ENCODE data around the gene PAQR9. TPM values are rescaled to one million over a fixed set of nuclear protein-coding genes. Genes with fewer than 3 reads are reported as not detected.

Gene PAQR9
- total RNA-seq, 1 experiment from 2014 or later, result 0.17 TPM

GRCh38 chr3:142926368-142926944 lies 37.0 kb downstream of the PAQR9 start:
- RAD21 ChIA-PET (ENCODE audit: low non-redundant PET in 1 of 2, low total read pairs in 2 of 2, uncharacterized antibody in 2 of 2, unreplicated experiment in 2 of 2), result no interaction called here
- H3K4me2 ChIP-seq (ENCODE audit: low read length), result no peak overlapping the region
- H3K27me3 ChIP-seq (ENCODE audit: insufficient read depth, low read length), result no peaks in the 10 kb centered on the region
- H3K4me3 ChIP-seq (replicated peaks in 1 of 2; ENCODE audit: low read depth in 1 of 2, low read length in 2 of 2), result no peak overlapping the region
- POLR2A ChIA-PET, result no interaction called here
- peaks cover 0 to 5% of the 10 kb centered on the region in 2 experiments; a peak in 1 of 4 replicates for H3K9me3 ChIP-seq (ENCODE audit: control insufficient read depth in 1 of 2, insufficient read depth in 1 of 2, low read depth in 1 of 2, low read length in 2 of 2)
- H3K36me3 ChIP-seq (ENCODE audit: control insufficient read depth in 1 of 2, insufficient read depth in 2 of 2, low read length in 2 of 2), result no peaks in the 10 kb centered on the region
- DNase-seq (ENCODE audit: low read depth, low spot score), result no peak
- no peak for ATAC-seq
- intact Hi-C loops (cut with micrococcal nuclease), result loop anchor here (5.0 kb wide), 1 partner anchor 339 kb away; no protein-coding TSS in a partner anchor
- H3K9me2 ChIP-seq (ENCODE audit: insufficient read depth), result no peaks in the 10 kb centered on the region
- H4K20me1 ChIP-seq (ENCODE audit: insufficient read depth), result no peaks in the 10 kb centered on the region
- no TSS peak for BruUV-seq (replicated peaks)
- no peak overlapping the region for H3K27ac ChIP-seq (ENCODE audit: low read depth, low read length)
- TF ChIP-seq ZFX (IDR thresholded peaks at IDR 0.05), result no peak
- TF ChIP-seq CEBPB (IDR thresholded peaks at IDR 0.05; ENCODE audit: low read depth), result no peak
- no peak for TF ChIP-seq JUND (IDR thresholded peaks at IDR 0.05)
- TF ChIP-seq FOSL1 (IDR thresholded peaks at IDR 0.05; ENCODE audit: low read depth), result no peak
- no peak for TF ChIP-seq SP1 (IDR thresholded peaks at IDR 0.05; ENCODE audit: low read depth)
- peaks cover 0 to 4% of the 10 kb centered on the region in 2 experiments; a peak in 1 of 4 replicates for H3K4me1 ChIP-seq (ENCODE audit: control insufficient read depth in 1 of 2, insufficient read depth in 2 of 2, low read length in 2 of 2)
- H3K79me2 ChIP-seq (ENCODE audit: insufficient read depth, low read length), result no peaks in the 10 kb centered on the region
- no peak overlapping the region for H3K9ac ChIP-seq (ENCODE audit: low read length)
- CTCF ChIA-PET, result no interaction called here
- H2AFZ ChIP-seq (ENCODE audit: low read depth, low read length, poor library complexity, severe bottlenecking), result no peak overlapping the region

- CTCF ChIA-PET, result no interaction called here
- no peak for ATAC-seq
- BruUV-seq (replicated peaks), result no TSS peak
- TF ChIP-seq ELF1 (IDR thresholded peaks at IDR 0.05; ENCODE audit: borderline replicate concordance, low read depth) (no peak), POLR2AphosphoS5 (IDR thresholded peaks at IDR 0.05; ENCODE audit: low read depth, low read length) (no peak), POLR2A (IDR thresholded peaks at IDR 0.05; ENCODE audit: borderline replicate concordance, extremely low read depth, insufficient read depth, insufficient read length) (no peak), ZBTB33 (IDR thresholded peaks at IDR 0.05; ENCODE audit: extremely low read depth, insufficient replicate concordance, low read length) (no peak), TCF7L2 (IDR thresholded peaks at IDR 0.05; ENCODE audit: borderline replicate concordance, extremely low read depth, insufficient read depth, insufficient read length) (no peak), CEBPB (IDR thresholded peaks at IDR 0.05; ENCODE audit: low read depth) (no peak), ZNF274 (IDR thresholded peaks at IDR 0.05; ENCODE audit: low read depth, low read length) (no peak), ATF3 (IDR thresholded peaks at IDR 0.05) (no peak), ZFX (IDR thresholded peaks at IDR 0.05) (no peak), RAD21 (IDR thresholded peaks at IDR 0.05; ENCODE audit: low read depth) (no peak), CBX3 (IDR thresholded peaks at IDR 0.05; ENCODE audit: low read depth) (no peak), SRF (IDR thresholded peaks at IDR 0.05; ENCODE audit: low read depth) (no peak), EGR1 (IDR thresholded peaks at IDR 0.05; ENCODE audit: low read depth) (no peak)
- TF ChIP-seq, protein P1, sequence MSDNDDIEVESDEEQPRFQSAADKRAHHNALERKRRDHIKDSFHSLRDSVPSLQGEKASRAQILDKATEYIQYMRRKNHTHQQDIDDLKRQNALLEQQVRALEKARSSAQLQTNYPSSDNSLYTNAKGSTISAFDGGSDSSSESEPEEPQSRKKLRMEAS (IDR thresholded peaks at IDR 0.05), result no peak
Measured at GRCh38 chr3:142925140-142925539, 38.3 kb downstream of the PAQR9 start.

More at GRCh38 chr3:142925140-142925539, 38.3 kb downstream of the PAQR9 start:
- Histone ChIP-seq H3K9me3 (ENCODE audit: control insufficient read depth in 1 of 2, insufficient read depth in 1 of 2, low read depth in 1 of 2, low read length in 2 of 2) (peaks cover 0 to 5% of the 10 kb centered on the region in 2 experiments; a peak in 1 of 4 replicates), H3K4me2 (ENCODE audit: low read length) (no peak overlapping the region), H3K36me3 (ENCODE audit: control insufficient read depth in 1 of 2, insufficient read depth in 2 of 2, low read length in 2 of 2) (no peaks in the 10 kb centered on the region), H4K20me1 (ENCODE audit: insufficient read depth) (no peaks in the 10 kb centered on the region), H3K79me2 (ENCODE audit: insufficient read depth, low read length) (no peaks in the 10 kb centered on the region), H3K27me3 (ENCODE audit: insufficient read depth, low read length) (no peaks in the 10 kb centered on the region), H2AFZ (ENCODE audit: low read depth, low read length, poor library complexity, severe bottlenecking) (no peak overlapping the region), H3K27ac (ENCODE audit: low read depth, low read length) (no peak overlapping the region), H3K4me3 (replicated peaks in 1 of 2; ENCODE audit: low read depth in 1 of 2, low read length in 2 of 2) (no peak overlapping the region), H3K9ac (ENCODE audit: low read length) (no peak overlapping the region), H3K9me2 (ENCODE audit: insufficient read depth) (no peaks in the 10 kb centered on the region), H3K4me1 (ENCODE audit: control insufficient read depth in 1 of 2, insufficient read depth in 2 of 2, low read length in 2 of 2) (peaks cover 0 to 4% of the 10 kb centered on the region in 2 experiments; a peak in 1 of 4 replicates)
- intact Hi-C loops (cut with micrococcal nuclease), result loop anchor here (5.0 kb wide), 1 partner anchor 338 kb away; no protein-coding TSS in a partner anchor
- ChIA-PET POLR2A (no interaction called here), RAD21 (ENCODE audit: low non-redundant PET in 1 of 2, low total read pairs in 2 of 2, uncharacterized antibody in 2 of 2, unreplicated experiment in 2 of 2) (no interaction called here)
- no peak for DNase-seq (ENCODE audit: low read depth, low spot score)
